ENCODE measurements around the gene AFF1.
A peak's percentile ranks its signal among the peaks of the same experiment; 100 is the strongest.

AFF1 gene

DNA sequence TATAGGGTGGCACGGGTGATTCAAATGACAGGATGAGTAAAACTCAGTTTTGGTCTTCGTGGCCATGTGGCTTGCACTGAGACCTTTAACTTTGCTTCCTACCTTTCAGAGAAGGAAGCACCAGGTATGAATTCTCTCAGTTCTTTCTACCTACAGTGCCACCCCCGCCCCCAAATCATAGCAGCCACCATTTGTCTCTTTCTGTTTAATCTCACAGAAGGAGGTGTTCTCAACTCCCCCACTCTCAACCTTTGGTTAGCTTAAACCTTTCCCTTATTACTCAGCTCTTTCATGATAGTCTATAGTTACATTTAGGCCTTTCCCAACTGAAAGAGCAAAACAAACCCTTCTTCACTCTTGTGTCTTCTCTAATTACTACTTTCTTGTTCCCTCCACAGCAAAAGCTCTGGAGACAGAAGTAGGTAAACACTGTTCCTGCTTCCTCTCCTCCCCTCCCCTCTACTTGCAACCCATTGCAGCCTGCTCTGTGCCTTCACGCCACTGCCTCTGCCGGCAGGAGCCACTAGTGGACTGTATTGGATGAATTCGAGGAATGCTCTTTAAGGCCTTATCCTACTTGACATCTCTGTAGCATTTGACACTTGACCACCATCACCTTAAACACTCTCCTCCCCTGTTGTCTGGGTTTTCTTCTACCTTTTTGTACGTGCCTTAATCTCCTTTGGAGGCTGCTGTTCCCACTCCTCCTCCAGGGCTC, 123.7 kb downstream of the AFF1 start:
- H3K4me3 ChIP-seq (ENCODE audit: low read depth, low read length) = no peak overlapping the region
- in situ Hi-C loops (cut with HindIII; ENCODE audit: low sequenced_read_pairs) = no loop called here
- DNase-seq (ENCODE audit: low read depth, low spot score) = no peak
- TF ChIP-seq, protein P1, sequence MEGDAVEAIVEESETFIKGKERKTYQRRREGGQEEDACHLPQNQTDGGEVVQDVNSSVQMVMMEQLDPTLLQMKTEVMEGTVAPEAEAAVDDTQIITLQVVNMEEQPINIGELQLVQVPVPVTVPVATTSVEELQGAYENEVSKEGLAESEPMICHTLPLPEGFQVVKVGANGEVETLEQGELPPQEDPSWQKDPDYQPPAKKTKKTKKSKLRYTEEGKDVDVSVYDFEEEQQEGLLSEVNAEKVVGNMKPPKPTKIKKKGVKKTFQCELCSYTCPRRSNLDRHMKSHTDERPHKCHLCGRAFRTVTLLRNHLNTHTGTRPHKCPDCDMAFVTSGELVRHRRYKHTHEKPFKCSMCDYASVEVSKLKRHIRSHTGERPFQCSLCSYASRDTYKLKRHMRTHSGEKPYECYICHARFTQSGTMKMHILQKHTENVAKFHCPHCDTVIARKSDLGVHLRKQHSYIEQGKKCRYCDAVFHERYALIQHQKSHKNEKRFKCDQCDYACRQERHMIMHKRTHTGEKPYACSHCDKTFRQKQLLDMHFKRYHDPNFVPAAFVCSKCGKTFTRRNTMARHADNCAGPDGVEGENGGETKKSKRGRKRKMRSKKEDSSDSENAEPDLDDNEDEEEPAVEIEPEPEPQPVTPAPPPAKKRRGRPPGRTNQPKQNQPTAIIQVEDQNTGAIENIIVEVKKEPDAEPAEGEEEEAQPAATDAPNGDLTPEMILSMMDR (IDR thresholded peaks at IDR 0.05; ENCODE audit: low read depth, low read length) = no peak

DNA sequence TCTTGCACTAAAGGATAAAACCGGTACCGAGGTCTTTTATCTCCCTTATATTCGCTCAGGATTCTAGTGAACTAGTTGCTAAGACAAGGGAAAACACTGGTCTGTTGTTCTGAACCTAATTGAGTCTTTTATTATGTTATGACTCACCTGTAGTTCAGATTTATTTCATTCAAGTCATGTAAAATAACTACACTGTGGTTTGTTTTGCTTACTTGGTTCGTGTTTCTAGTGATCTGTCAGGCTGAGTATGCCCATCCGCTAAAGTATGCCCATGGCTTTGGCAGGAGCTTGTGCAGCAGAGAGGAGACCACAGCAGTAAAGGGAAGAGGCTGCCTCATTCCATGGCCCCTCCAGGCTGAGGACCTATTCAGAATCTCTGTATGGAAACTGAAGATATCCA, 126.1 kb downstream of the AFF1 start:
- H3K4me3 ChIP-seq (ENCODE audit: low read depth, low read length) = no peak overlapping the region
- in situ Hi-C loops (cut with HindIII; ENCODE audit: low sequenced_read_pairs) = no loop called here
- DNase-seq (ENCODE audit: low read depth, low spot score) = peak; percentile 91
- TF ChIP-seq, protein P1 (IDR thresholded peaks at IDR 0.05; ENCODE audit: low read depth, low read length) = no peak

DNA sequence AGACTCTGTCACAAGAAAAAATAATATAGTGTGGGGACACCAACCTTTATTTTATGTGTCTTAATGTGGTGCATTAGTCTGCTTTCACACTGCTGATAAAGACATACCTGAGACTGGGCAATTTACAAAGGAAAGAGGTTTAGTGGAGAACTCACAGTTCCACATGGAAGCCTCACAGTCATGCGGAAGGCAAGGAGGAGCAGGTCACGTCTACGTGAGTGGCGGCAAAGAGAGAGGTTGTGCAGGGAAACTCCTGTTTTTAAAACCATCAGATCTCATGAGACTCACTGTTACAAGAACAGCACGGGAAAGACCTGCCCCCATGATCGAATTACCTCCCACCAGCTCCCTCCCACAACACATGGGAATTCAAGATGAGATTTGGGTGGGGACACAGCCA, 130.2 kb downstream of the AFF1 start:
- in situ Hi-C loops (cut with HindIII; ENCODE audit: low sequenced_read_pairs) = no loop called here
- no peak for DNase-seq (ENCODE audit: low read depth, low spot score)
- no peak overlapping the region for H3K4me3 ChIP-seq (ENCODE audit: low read depth, low read length)
- TF ChIP-seq, protein P1 (IDR thresholded peaks at IDR 0.05; ENCODE audit: low read depth, low read length) = no peak

DNA sequence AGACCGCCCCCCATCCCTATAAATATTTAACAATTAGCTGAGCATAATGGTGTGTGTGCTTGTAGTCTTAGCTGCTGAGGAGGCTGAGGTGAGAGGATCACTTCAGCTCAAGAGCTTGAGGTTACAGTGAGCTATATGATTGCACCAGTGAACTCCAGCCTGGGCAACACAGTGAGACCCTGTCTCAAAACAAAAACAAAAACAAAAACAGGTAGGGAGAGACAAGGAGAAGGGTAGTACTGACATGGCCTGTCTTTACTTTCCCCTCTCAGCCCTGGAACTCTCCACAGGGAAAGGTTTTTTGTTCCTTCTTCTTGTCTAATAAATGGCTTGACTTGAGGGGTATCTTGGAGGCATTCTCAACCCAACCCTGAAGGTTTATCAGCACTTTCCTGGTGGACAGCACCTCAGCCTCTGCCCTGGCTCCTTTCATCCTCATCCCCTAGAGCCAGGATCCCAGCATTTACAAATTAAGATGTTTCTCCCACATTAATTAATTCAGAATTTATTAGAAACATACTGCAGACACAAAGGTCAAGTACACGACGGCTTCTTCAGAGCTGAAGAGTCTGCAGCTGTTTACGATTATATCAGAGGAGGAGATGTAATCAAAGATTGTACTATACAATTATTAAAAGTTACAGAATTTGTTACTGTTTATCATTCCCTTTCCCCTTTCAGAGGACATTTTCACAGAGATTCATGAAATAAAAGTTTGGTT, 131.8 kb downstream of the AFF1 start:
- DNase-seq (ENCODE audit: low read depth, low spot score) = no peak
- in situ Hi-C loops (cut with HindIII; ENCODE audit: low sequenced_read_pairs) = no loop called here
- TF ChIP-seq, protein P1 (IDR thresholded peaks at IDR 0.05; ENCODE audit: low read depth, low read length) = no peak
- H3K4me3 ChIP-seq (ENCODE audit: low read depth, low read length) = no peak overlapping the region

DNA sequence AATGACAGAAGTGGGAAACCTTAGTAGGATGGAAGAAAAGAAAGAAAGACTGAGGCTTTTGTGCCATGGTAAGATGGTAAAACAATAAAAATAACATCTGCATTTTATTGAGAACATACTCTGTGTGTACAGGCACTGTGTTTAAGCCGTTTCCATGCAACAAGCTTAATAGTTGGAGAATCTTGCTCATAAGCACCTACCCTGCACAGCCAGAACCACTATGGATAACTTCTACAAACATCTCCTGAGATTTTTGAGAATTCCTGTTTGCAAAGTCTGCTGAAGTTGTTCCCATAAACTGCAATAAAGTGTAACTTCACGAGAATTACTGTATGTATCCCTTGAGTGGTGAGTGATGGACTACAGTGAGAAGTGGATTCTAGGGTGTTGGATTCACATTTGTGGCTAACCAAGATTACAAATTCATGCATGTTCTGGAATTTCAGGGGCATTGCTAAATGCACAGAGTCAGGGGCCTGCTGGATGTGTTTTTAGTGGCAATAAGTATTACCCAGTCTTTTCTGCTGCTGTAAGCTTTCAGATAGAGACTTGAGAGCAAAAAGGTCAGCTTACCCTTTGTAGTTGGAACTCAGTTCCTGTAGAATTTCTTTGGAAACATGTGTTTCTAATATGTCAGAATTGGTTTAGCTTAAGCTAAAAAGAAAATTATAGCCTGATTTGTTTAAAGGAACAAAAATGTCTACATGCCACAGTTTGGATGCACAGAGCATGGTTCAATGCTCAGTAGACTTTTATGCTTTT, 132.5 kb downstream of the AFF1 start:
- TF ChIP-seq, protein P1 (IDR thresholded peaks at IDR 0.05; ENCODE audit: low read depth, low read length) = no peak
- no peak overlapping the region for H3K4me3 ChIP-seq (ENCODE audit: low read depth, low read length)
- in situ Hi-C loops (cut with HindIII; ENCODE audit: low sequenced_read_pairs) = no loop called here
- no peak for DNase-seq (ENCODE audit: low read depth, low spot score)

DNA sequence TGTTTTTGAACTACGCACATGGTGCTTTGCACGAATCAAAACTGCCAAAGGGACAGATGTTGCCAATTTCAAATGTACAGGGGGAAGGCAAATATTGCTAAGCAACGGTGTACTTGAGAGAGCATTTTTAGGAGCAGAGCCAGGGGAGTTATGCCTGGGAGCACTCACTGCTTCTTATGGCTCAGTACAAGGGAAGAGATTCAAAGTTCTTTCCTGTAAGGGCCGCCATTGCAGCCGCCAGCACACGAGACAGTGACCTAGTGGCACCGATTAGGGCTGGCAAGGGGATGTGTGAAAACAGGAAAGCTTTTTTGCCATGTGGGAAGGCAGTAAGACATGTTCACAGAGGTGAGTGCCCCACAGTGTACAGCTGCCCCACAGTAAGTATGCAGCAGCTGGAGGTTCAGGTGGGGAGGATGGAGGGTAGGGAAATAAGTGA, 133.8 kb downstream of the AFF1 start:
- H3K4me3 ChIP-seq (ENCODE audit: low read depth, low read length) = no peak overlapping the region
- TF ChIP-seq, protein P1 (IDR thresholded peaks at IDR 0.05; ENCODE audit: low read depth, low read length) = no peak
- in situ Hi-C loops (cut with HindIII; ENCODE audit: low sequenced_read_pairs) = no loop called here
- DNase-seq (ENCODE audit: low read depth, low spot score) = no peak
